ENCODE data around the gene GLCCI1.
A peak's percentile ranks its signal among the peaks of the same experiment; 100 is the strongest.
"Not testable (repeated sequence)": the region's sequence is repeated elsewhere in the genome, so short reads cannot be mapped to it uniquely, and the experiment has no call there.

The GLCCI1 gene

DNA sequence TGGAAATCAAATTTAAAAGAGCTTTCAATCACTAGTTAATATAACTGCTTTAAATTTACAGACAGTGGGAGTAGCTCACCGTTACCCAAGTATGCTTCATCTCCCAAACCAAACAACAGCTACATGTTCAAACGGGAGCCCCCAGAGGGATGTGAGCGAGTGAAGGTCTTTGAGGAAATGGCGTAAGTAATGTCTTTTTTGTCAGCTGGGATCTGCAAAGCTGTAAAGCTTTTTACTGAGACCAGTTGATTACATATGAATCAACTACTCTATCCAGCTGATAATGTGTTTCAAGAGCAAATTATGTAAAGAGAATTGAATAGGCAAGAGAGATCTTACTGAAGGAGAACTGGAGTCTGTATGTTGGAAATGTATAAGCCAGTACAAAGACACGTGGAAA is 116.2 kb downstream of the GLCCI1 start:
- H3K9me3 ChIP-seq (ENCODE audit: insufficient read depth, low read depth, low read length) = no peaks in the 10 kb centered on the region
- H3K4me1 ChIP-seq (ENCODE audit: insufficient read depth, low read length) = peaks cover 23% of the 10 kb centered on the region
- H3K27ac ChIP-seq (ENCODE audit: low read length) = no peak overlapping the region
- H3K4me3 ChIP-seq (ENCODE audit: low read length) = no peak overlapping the region
- H3K27me3 ChIP-seq (ENCODE audit: insufficient read depth, low read length) = no peaks in the 10 kb centered on the region
- no peak overlapping the region for H3K9ac ChIP-seq (ENCODE audit: low read depth, low read length)
- H3K36me3 ChIP-seq (ENCODE audit: insufficient read depth, low read depth, low read length) = peaks cover 12% of the 10 kb centered on the region; the same call in 1 of the 2 replicates

GRCh38 chr7:8085420-8085819 is 116.8 kb downstream of the GLCCI1 start:
- H3K36me3 ChIP-seq (ENCODE audit: insufficient read depth, low read depth, low read length) = peaks cover 12% of the 10 kb centered on the region; the same call in 1 of the 2 replicates
- peak overlapping the region; percentile 40 for H3K27ac ChIP-seq (ENCODE audit: low read length)
- H3K4me1 ChIP-seq (ENCODE audit: insufficient read depth, low read length) = peaks cover 23% of the 10 kb centered on the region
- no peak overlapping the region for H3K4me3 ChIP-seq (ENCODE audit: low read length)
- H3K9me3 ChIP-seq (ENCODE audit: insufficient read depth, low read depth, low read length) = no peaks in the 10 kb centered on the region
- no peaks in the 10 kb centered on the region for H3K27me3 ChIP-seq (ENCODE audit: insufficient read depth, low read length)
- H3K9ac ChIP-seq (ENCODE audit: low read depth, low read length) = no peak overlapping the region

GRCh38 chr7:8086239-8086638 is 117.6 kb downstream of the GLCCI1 start:
- H3K9me3 ChIP-seq (ENCODE audit: insufficient read depth, low read depth, low read length) = no peaks in the 10 kb centered on the region
- peaks cover 12% of the 10 kb centered on the region; the same call in 1 of the 2 replicates for H3K36me3 ChIP-seq (ENCODE audit: insufficient read depth, low read depth, low read length)
- H3K9ac ChIP-seq (ENCODE audit: low read depth, low read length) = no peak overlapping the region
- peaks cover 23% of the 10 kb centered on the region for H3K4me1 ChIP-seq (ENCODE audit: insufficient read depth, low read length)
- H3K27ac ChIP-seq (ENCODE audit: low read length) = no peak overlapping the region
- H3K27me3 ChIP-seq (ENCODE audit: insufficient read depth, low read length) = no peaks in the 10 kb centered on the region
- no peak overlapping the region for H3K4me3 ChIP-seq (ENCODE audit: low read length)

DNA sequence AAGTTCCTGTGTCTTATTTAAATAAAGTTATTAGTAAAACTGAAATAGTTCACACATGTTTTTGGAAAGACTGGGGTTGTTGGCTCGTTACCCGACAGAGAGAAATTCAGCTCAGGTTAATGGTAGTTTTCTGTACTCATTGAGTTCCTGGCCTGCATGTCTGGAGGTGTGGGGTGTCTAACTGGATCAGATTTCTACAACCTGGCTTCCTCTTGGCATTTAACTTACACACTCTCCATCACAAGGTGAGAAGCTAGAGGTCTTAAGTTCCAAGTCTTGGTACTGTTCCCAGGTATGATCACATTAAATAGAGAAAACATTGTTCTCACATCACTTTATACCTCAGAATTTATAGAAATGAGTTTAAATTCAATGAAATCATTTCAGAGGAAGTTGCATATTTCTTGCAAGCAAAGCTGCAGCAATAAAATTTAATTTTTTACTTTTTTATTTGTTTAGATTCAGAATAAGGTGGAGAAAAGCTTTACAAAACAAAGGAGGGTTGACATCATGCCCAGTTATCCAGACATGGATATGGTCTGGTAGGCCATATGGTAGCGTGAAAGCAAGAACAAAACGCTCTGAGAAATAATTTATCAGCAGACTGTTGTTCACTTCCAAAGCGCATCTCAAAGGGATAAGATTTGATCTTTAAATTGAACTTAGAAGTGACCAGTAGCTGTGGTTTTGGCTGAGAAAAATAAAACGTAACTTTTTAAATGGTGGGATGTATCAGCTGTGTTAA is 120.6 kb downstream of the GLCCI1 start:
- Histone ChIP-seq H3K4me1 (ENCODE audit: insufficient read depth, low read length) (peaks cover 20% of the 10 kb centered on the region), H3K4me3 (ENCODE audit: low read length) (no peak overlapping the region), H3K27ac (ENCODE audit: low read length) (no peak overlapping the region), H3K9ac (ENCODE audit: low read depth, low read length) (no peak overlapping the region), H3K9me3 (ENCODE audit: insufficient read depth, low read depth, low read length) (no peaks in the 10 kb centered on the region), H3K27me3 (ENCODE audit: insufficient read depth, low read length) (no peaks in the 10 kb centered on the region), H3K36me3 (ENCODE audit: insufficient read depth, low read depth, low read length) (peaks cover 12% of the 10 kb centered on the region; the same call in 1 of the 2 replicates)

- Histone ChIP-seq H3K4me3 (ENCODE audit: low read length) (no peak overlapping the region), H3K4me1 (ENCODE audit: insufficient read depth, low read length) (no peaks in the 10 kb centered on the region), H3K36me3 (ENCODE audit: insufficient read depth, low read depth, low read length) (peaks cover 4% of the 10 kb centered on the region; the same call in 1 of the 2 replicates), H3K27me3 (ENCODE audit: insufficient read depth, low read length) (no peaks in the 10 kb centered on the region), H3K9me3 (ENCODE audit: insufficient read depth, low read depth, low read length) (no peaks in the 10 kb centered on the region; the same call in 1 of the 2 replicates), H3K9ac (ENCODE audit: low read depth, low read length) (no peak overlapping the region), H3K27ac (ENCODE audit: low read length) (no peak overlapping the region)
Measured at GRCh38 chr7:8092140-8092539, 123.5 kb downstream of the GLCCI1 start.

DNA sequence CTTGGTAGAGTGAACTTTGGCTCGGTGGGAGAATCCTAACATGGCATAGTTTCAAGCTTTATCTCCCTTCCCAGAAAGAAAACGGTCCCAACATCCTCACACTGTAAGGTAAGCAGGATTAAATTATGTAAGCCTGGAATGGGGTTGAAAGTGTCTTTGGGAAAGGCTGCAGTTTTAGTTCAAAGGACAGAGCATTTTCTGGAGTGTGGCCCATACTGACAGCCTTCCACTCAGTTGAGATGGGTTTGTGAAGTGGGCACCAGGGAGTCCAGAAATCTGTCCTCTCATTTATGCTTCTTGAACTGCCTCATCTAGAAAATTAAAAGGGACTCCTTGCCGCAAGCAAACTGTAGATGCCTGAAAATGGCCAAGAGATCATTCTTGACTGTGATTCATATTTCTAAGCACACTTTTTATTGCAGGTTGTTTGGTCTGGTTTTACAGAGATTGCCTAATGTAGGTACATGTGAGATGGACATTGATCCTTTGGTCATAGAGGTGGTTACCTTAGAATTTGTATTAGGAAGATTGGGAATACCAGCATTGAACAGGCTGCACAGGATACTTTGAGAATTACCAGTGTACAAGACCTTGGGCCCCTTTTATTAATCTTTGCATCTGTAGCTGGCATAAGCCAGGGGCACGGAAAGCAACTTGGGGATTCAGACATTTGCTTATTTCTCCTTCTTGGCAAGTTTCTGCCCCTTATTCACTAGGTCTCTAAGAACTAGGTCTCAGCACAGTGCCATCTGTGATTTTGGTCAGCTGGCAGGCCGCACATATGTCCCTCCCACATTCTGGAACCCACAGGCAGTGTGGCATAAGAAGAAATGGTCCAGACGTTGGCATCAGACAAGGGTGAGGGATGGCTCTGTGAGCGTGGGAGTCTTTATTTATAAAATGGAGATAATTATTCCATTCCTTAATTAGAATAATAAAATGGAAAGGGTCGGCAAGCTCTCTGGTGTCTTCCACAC is 125.9 kb downstream of the GLCCI1 start:
- Histone ChIP-seq H3K9ac (ENCODE audit: low read depth, low read length) (no peak overlapping the region), H3K27ac (ENCODE audit: low read length) (no peak overlapping the region), H3K4me1 (ENCODE audit: insufficient read depth, low read length) (no peaks in the 10 kb centered on the region), H3K36me3 (ENCODE audit: insufficient read depth, low read depth, low read length) (no peaks in the 10 kb centered on the region), H3K4me3 (ENCODE audit: low read length) (no peak overlapping the region), H3K9me3 (ENCODE audit: insufficient read depth, low read depth, low read length) (no peaks in the 10 kb centered on the region; the same call in 1 of the 2 replicates), H3K27me3 (ENCODE audit: insufficient read depth, low read length) (no peaks in the 10 kb centered on the region)

DNA sequence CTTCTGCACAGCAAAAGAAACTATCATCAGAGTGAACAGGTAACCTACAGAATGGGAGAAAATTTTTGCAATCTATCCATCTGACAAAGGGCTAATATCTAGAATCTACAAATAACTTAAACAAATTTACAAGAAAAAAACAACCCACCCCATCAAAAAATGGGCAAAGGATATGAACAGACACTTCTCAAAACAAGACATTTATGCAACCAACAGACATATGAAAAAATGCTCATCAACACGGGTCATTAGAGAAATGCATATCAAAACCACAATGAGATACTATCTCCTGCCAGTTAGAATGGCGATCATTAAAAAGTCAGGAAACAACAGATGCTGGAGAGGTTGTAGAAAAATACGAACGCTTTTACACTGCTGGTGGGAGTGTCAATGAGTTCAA is 132.7 kb downstream of the GLCCI1 start:
- H3K4me3 ChIP-seq (ENCODE audit: low read length); H3K9ac ChIP-seq (ENCODE audit: low read depth, low read length); H3K27me3 ChIP-seq (ENCODE audit: insufficient read depth, low read length); H3K36me3 ChIP-seq (ENCODE audit: insufficient read depth, low read depth, low read length); H3K4me1 ChIP-seq (ENCODE audit: insufficient read depth, low read length); H3K27ac ChIP-seq (ENCODE audit: low read length); H3K9me3 ChIP-seq (ENCODE audit: insufficient read depth, low read depth, low read length): not testable (repeated sequence)

DNA sequence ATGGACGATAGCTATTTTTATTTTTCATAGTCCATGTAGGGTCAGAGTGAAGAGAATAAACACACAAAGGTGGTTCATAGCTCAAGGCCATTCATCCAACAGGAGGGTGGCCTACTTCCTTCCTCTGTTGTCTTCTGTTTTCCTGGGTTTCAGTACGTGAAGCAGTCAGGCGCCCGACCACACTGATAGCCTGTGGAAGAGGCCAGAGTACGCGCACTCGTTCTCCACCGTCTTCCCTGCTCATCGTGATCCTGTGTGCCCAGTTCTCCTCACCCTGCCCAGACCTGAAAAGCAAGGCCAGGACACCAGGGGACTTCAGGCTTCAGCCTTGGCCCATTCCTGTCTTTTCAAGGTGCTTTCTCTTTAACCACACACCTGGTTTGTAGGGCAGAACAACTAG is 134.7 kb downstream of the GLCCI1 start:
- no peaks in the 10 kb centered on the region for H3K27me3 ChIP-seq (ENCODE audit: insufficient read depth, low read length)
- H3K9me3 ChIP-seq (ENCODE audit: insufficient read depth, low read depth, low read length) = no peaks in the 10 kb centered on the region
- peaks cover 3% of the 10 kb centered on the region; the same call in 1 of the 2 replicates for H3K4me1 ChIP-seq (ENCODE audit: insufficient read depth, low read length)
- H3K27ac ChIP-seq (ENCODE audit: low read length) = no peak overlapping the region
- no peak overlapping the region for H3K9ac ChIP-seq (ENCODE audit: low read depth, low read length)
- no peaks in the 10 kb centered on the region for H3K36me3 ChIP-seq (ENCODE audit: insufficient read depth, low read depth, low read length)
- H3K4me3 ChIP-seq (ENCODE audit: low read length) = no peak overlapping the region

GRCh38 chr7:8105449-8106095 is 137.0 kb downstream of the GLCCI1 start:
- Histone ChIP-seq H3K4me3 (ENCODE audit: low read length) (no peak overlapping the region), H3K9ac (ENCODE audit: low read depth, low read length) (no peak overlapping the region), H3K4me1 (ENCODE audit: insufficient read depth, low read length) (peaks cover 11% of the 10 kb centered on the region; the same call in 1 of the 2 replicates), H3K36me3 (ENCODE audit: insufficient read depth, low read depth, low read length) (no peaks in the 10 kb centered on the region), H3K9me3 (ENCODE audit: insufficient read depth, low read depth, low read length) (no peaks in the 10 kb centered on the region), H3K27me3 (ENCODE audit: insufficient read depth, low read length) (no peaks in the 10 kb centered on the region), H3K27ac (ENCODE audit: low read length) (no peak overlapping the region)

DNA sequence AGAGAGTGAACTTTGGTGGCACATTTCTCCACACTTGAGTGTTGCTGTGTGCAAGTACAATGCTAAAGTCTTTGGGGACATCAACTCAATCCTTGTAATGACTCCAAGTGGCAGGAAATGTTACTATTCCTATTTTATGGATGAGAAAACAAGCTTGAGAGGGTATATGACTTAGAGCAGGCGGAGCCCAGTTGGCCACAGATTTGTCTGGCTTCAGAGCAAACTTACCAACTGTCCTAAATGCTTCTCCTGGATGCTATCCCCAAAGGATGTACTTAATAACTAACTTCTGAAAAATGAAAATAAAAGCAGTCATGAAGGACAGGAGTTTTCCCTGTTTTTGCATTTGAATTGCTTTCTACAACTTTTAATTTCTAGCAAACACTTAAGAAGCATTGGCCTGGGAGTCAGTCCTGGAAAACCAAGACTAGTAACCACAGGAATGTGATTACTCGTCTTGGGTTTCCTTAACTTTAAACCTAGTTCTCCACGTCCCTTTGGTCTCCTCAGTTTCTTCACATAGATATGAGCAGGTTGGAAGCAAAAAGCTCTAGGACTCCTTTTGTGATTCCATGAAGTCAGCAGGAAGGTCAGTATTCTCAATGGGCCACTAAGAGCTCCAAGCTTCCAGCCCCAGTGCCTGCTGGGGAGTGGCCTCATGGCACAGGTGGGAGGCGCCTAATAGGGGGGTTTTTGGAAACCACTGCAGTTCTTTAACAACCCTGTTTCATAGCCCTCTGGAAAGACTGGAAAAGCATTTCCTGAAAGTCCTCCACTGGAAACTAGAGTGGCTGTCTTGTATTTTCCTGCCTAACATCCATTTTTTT is 140.8 kb downstream of the GLCCI1 start:
- Histone ChIP-seq H3K9ac (ENCODE audit: low read depth, low read length) (no peak overlapping the region), H3K4me3 (ENCODE audit: low read length) (no peak overlapping the region), H3K9me3 (ENCODE audit: insufficient read depth, low read depth, low read length) (no peaks in the 10 kb centered on the region), H3K4me1 (ENCODE audit: insufficient read depth, low read length) (peaks cover 13% of the 10 kb centered on the region; the same call in 1 of the 2 replicates), H3K36me3 (ENCODE audit: insufficient read depth, low read depth, low read length) (no peaks in the 10 kb centered on the region), H3K27ac (ENCODE audit: low read length) (no peak overlapping the region), H3K27me3 (ENCODE audit: insufficient read depth, low read length) (no peaks in the 10 kb centered on the region)

Measured in iPS-20b (cell line).